ENCODE data around the gene TPRG1. TPM values are rescaled to one million over a fixed set of nuclear protein-coding genes. Genes with fewer than 3 reads are reported as not detected.

TPRG1 gene
- total RNA-seq, 4 donors from 2014 or later: 2.8 to 4.3 (median 3.1) TPM

GRCh38 chr3:189132231-189132671 is 39.5 kb upstream of the TPRG1 start:
- DNase-seq (ENCODE audit: extremely low spot score): peak; percentile 55
- intact Hi-C loops (cut with DNase I): no loop called here

GRCh38 chr3:189132839-189133238 is 38.9 kb upstream of the TPRG1 start:
- intact Hi-C loops (cut with DNase I): no loop called here
- H3K27ac ChIP-seq (replicated peaks in 1 of 4): peak overlapping the region in 1 of 4 donors; percentile 15

More at GRCh38 chr3:189132231-189132671, 39.5 kb upstream of the TPRG1 start:
- Histone ChIP-seq H3K4me1 (peaks cover 3 to 17% (median 9%) of the 10 kb centered on the region in 4 donors), H3K36me3 (no peaks in the 10 kb centered on the region), H3K9me3 (no peaks in the 10 kb centered on the region), H3K27ac (replicated peaks in 1 of 4) (peak overlapping the region in 3 of 4 donors; percentile 6 to 17 (median 15)), H3K4me3 (no peak overlapping the region), H3K27me3 (no peaks in the 10 kb centered on the region)
- TF ChIP-seq EP300 (IDR thresholded peaks at IDR 0.05) (no peak), POLR2A (IDR thresholded peaks at IDR 0.05; ENCODE audit: low read depth) (no peak), POLR2AphosphoS5 (IDR thresholded peaks at IDR 0.05) (no peak), CTCF (IDR thresholded peaks at IDR 0.05) (no peak)
- 54% methylated on average over 9 of the region's 9 CpGs for WGBS

GRCh38 chr3:189133768-189134167 is 38.0 kb upstream of the TPRG1 start:
- TF ChIP-seq POLR2A (IDR thresholded peaks at IDR 0.05; ENCODE audit: low read depth) (no peak), EP300 (IDR thresholded peaks at IDR 0.05) (no peak), POLR2AphosphoS5 (IDR thresholded peaks at IDR 0.05) (no peak), CTCF (IDR thresholded peaks at IDR 0.05) (no peak)
- no peaks in the 10 kb centered on the region for H3K27me3 ChIP-seq
- peaks cover 3 to 17% (median 9%) of the 10 kb centered on the region in 4 donors for H3K4me1 ChIP-seq
- no peak overlapping the region for H3K4me3 ChIP-seq
- intact Hi-C loops (cut with DNase I): no loop called here
- no peak for DNase-seq (ENCODE audit: extremely low spot score)
- H3K9me3 ChIP-seq: no peaks in the 10 kb centered on the region
- H3K36me3 ChIP-seq: no peaks in the 10 kb centered on the region
- no peak overlapping the region for H3K27ac ChIP-seq (replicated peaks in 1 of 4)

More at GRCh38 chr3:189132839-189133238, 38.9 kb upstream of the TPRG1 start:
- TF ChIP-seq POLR2AphosphoS5 (IDR thresholded peaks at IDR 0.05) (no peak), POLR2A (IDR thresholded peaks at IDR 0.05; ENCODE audit: low read depth) (no peak), CTCF (IDR thresholded peaks at IDR 0.05) (no peak)
- no peak overlapping the region for H3K4me3 ChIP-seq
- H3K9me3 ChIP-seq: no peaks in the 10 kb centered on the region
- H3K36me3 ChIP-seq: no peaks in the 10 kb centered on the region
- DNase-seq (ENCODE audit: extremely low spot score): no peak
- no peaks in the 10 kb centered on the region for H3K27me3 ChIP-seq
- WGBS: 93% methylated on average over 2 of the region's 2 CpGs
- H3K4me1 ChIP-seq: peaks cover 3 to 17% (median 9%) of the 10 kb centered on the region in 4 donors

- Histone ChIP-seq H3K4me1 (peaks cover 0 to 12% (median 3%) of the 10 kb centered on the region in 4 donors), H3K27ac (replicated peaks in 1 of 4) (no peak overlapping the region), H3K27me3 (no peaks in the 10 kb centered on the region), H3K9me3 (no peaks in the 10 kb centered on the region), H3K36me3 (no peaks in the 10 kb centered on the region), H3K4me3 (no peak overlapping the region)
- 94% methylated on average over 4 of the region's 4 CpGs for WGBS
- intact Hi-C loops (cut with DNase I): no loop called here
- TF ChIP-seq POLR2A (IDR thresholded peaks at IDR 0.05; ENCODE audit: low read depth) (no peak), POLR2AphosphoS5 (IDR thresholded peaks at IDR 0.05) (no peak), EP300 (IDR thresholded peaks at IDR 0.05) (no peak), CTCF (IDR thresholded peaks at IDR 0.05) (no peak)
- no peak for DNase-seq (ENCODE audit: extremely low spot score)
Observed at GRCh38 chr3:189137416-189137815, 34.4 kb upstream of the TPRG1 start.
